Activated CD4-positive, alpha-beta T cell treated with anti-CD3 and anti-CD28 coated beads for 24 hours (primary cell): ENCODE data around the gene UBE2G2.

Experiments
- DNase-seq, 2 donors: peaks; one replicate each; pipeline ENCODE4 v3.0.0-alpha.2; 2020; ENCODE audit warnings: low read depth in 2 of 2

UBE2G2 gene

GRCh38 chr21:44727757-44728156 is 73.9 kb downstream of the UBE2G2 start:
- DNase-seq, result no peak

- no peak for DNase-seq
Observed at GRCh38 chr21:44727321-44727720, 74.3 kb downstream of the UBE2G2 start.

- no peak for DNase-seq
Observed at GRCh38 chr21:44726826-44727225, 74.8 kb downstream of the UBE2G2 start.

- DNase-seq, result no peak
Observed at GRCh38 chr21:44724926-44725325, 76.7 kb downstream of the UBE2G2 start.

- DNase-seq, result no peak
Observed at GRCh38 chr21:44724196-44724595, 77.4 kb downstream of the UBE2G2 start.

- DNase-seq, result no peak
Observed at GRCh38 chr21:44723177-44724131, 78.2 kb downstream of the UBE2G2 start.

GRCh38 chr21:44722731-44723130 is 78.9 kb downstream of the UBE2G2 start:
- no peak for DNase-seq

GRCh38 chr21:44720170-44720569 is 81.5 kb downstream of the UBE2G2 start:
- no peak for DNase-seq
